GM18858 (cell line): ENCODE data around the gene CALR3.

Experiments used
- ATAC-seq: cut with Tn5 transposase; IDR thresholded peaks from one replicate; pipeline ENCODE4 v1.9.1; 2021; ENCODE audit not compliant: unreplicated experiment

CALR3 gene

GRCh38 chr19:16435238-16435917, 60.6 kb downstream of the CALR3 start:
- no peak for ATAC-seq

GRCh38 chr19:16433986-16434385, 62.0 kb downstream of the CALR3 start:
- no peak for ATAC-seq

GRCh38 chr19:16429759-16430091, 66.2 kb downstream of the CALR3 start:
- ATAC-seq, result no peak

GRCh38 chr19:16429066-16429758, 66.8 kb downstream of the CALR3 start:
- ATAC-seq, result no peak
